Measurements from ENCODE around the gene SERGEF.

DNA sequence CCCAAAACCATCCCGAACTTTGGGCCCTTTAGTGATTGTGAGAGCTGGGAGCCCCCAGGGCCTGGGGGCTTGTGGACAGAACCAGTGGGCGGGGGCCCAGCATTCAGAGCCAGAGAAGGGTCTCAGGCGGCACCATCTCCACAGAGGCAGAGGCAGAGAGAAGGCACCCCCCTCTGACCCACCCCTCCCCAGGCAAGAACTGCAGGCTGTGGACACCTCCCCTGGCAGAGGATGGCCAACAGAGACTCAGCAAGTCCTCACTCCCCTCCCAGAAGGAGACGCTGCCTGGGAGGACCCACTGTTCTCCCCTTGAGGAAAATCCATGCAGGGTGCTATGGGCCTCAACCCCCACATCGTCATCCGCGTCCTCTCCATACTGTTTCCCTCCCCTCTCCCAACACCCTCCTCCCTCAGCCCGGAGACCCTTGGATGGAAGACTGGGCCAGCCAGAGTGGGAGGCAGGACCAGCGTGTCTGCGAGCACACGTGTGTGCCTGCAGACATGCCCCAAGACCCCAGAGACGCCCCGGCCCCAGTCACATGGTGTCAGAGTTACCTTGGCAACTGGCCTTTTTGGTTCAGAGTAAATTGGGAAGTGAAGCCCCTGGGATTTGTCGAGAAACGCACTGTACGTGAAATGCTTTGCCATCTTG, 235.6 kb downstream of the SERGEF start:
- TF ChIP-seq, protein P1, sequence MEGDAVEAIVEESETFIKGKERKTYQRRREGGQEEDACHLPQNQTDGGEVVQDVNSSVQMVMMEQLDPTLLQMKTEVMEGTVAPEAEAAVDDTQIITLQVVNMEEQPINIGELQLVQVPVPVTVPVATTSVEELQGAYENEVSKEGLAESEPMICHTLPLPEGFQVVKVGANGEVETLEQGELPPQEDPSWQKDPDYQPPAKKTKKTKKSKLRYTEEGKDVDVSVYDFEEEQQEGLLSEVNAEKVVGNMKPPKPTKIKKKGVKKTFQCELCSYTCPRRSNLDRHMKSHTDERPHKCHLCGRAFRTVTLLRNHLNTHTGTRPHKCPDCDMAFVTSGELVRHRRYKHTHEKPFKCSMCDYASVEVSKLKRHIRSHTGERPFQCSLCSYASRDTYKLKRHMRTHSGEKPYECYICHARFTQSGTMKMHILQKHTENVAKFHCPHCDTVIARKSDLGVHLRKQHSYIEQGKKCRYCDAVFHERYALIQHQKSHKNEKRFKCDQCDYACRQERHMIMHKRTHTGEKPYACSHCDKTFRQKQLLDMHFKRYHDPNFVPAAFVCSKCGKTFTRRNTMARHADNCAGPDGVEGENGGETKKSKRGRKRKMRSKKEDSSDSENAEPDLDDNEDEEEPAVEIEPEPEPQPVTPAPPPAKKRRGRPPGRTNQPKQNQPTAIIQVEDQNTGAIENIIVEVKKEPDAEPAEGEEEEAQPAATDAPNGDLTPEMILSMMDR (IDR thresholded peaks at IDR 0.05; ENCODE audit: low read length), result no peak
- TF ChIP-seq EZH2 (optimal IDR thresholded peaks at IDR 0.05; ENCODE audit: low read depth, low read length), result no peak
- no peak for TF ChIP-seq EZH2phosphoT487 (IDR thresholded peaks at IDR 0.05; ENCODE audit: low read length)
